Central memory CD8-positive, alpha-beta T cell (primary cell): Measurements from ENCODE around the gene DNAJC5G.
"Not testable (repeated sequence)": the region's sequence is repeated elsewhere in the genome, so short reads cannot be mapped to it uniquely, and the experiment has no call there.

Experiments
- ATAC-seq: fragments of 150-1000 bp; cut with Tn5 transposase; replicated peaks from 2 replicates; pipeline ENCODE4 v1.10.0; 2022; ENCODE audit warnings: mild to moderate bottlenecking, moderate FRiP score, moderate number of reproducible peaks; ENCODE audit not compliant: poor library complexity, severe bottlenecking; ENCODE audit errors: extremely low read depth
- DNase-seq, 2 donors: peaks; one replicate each; pipeline ENCODE4 v3.0.0; 2021; ENCODE audit warnings: low spot score in 2 of 2
- H3K27ac Mint-ChIP-seq: one replicate; pipeline ENCODE4 v1.8.0; 2022; ENCODE audit warnings: low read depth, mild to moderate bottlenecking, moderate library complexity, mixed read lengths
- H3K27me3 Mint-ChIP-seq: one replicate; pipeline ENCODE4 v1.8.0; 2022; ENCODE audit warnings: mixed read lengths
- H3K36me3 Mint-ChIP-seq: one replicate; pipeline ENCODE4 v1.8.0; 2022; ENCODE audit warnings: mild to moderate bottlenecking, moderate library complexity, mixed read lengths; ENCODE audit not compliant: insufficient read depth
- H3K4me1 Mint-ChIP-seq: one replicate; pipeline ENCODE4 v1.8.0; 2022; ENCODE audit warnings: mixed read lengths
- H3K4me3 Mint-ChIP-seq: one replicate; pipeline ENCODE4 v1.8.0; 2022; ENCODE audit warnings: mild to moderate bottlenecking, moderate library complexity, mixed read lengths
- H3K9me3 Mint-ChIP-seq: one replicate; pipeline ENCODE4 v1.8.0; 2022; ENCODE audit warnings: mixed read lengths

Gene DNAJC5G

GRCh38 chr2:27261241-27261925, 13.8 kb upstream of the DNAJC5G start:
- Mint-ChIP-seq H3K36me3 (no peaks in the 10 kb centered on the region), H3K27me3 (peaks cover 76% of the 10 kb centered on the region), H3K4me3 (peak overlapping the region; percentile 50), H3K27ac (no peak overlapping the region), H3K4me1 (peaks cover 26% of the 10 kb centered on the region), H3K9me3 (no peaks in the 10 kb centered on the region)
- no peak for DNase-seq
- no peak for ATAC-seq

- Mint-ChIP-seq H3K27me3 (peaks cover 71% of the 10 kb centered on the region), H3K4me3 (peak overlapping the region; percentile 50), H3K4me1 (peaks cover 26% of the 10 kb centered on the region), H3K36me3 (no peaks in the 10 kb centered on the region), H3K9me3 (no peaks in the 10 kb centered on the region), H3K27ac (no peak overlapping the region)
- ATAC-seq (no peak), DNase-seq (no peak)
These were observed 13.3 kb upstream of the DNAJC5G start for GRCh38 chr2:27261926-27262298.

- no peak for ATAC-seq
- H3K27ac Mint-ChIP-seq: peak within 1 kb of the TSS; percentile 16
- peaks cover 26% of the 10 kb centered on the region for H3K4me1 Mint-ChIP-seq
- DNase-seq: no peak
- peak within 1 kb of the TSS; percentile 85 for H3K4me3 Mint-ChIP-seq
- H3K9me3 Mint-ChIP-seq: no peaks in the 10 kb centered on the region
- no peaks in the 10 kb centered on the region for H3K36me3 Mint-ChIP-seq
- H3K27me3 Mint-ChIP-seq: peaks cover 64% of the 10 kb centered on the region
These were observed 12.6 kb upstream of the DNAJC5G start, which contains the start of gene SLC30A3 for GRCh38 chr2:27262379-27263286. SLC30A3 (minus strand) TSS chr2:27263047; CDS start chr2:27262906, 141 bp downstream.

- Mint-ChIP-seq H3K27ac (peak overlapping the region; percentile 16), H3K4me1 (peaks cover 26% of the 10 kb centered on the region), H3K4me3 (peak overlapping the region; percentile 85), H3K9me3 (no peaks in the 10 kb centered on the region), H3K36me3 (no peaks in the 10 kb centered on the region), H3K27me3 (peaks cover 54% of the 10 kb centered on the region)
- DNase-seq (no peak), ATAC-seq (no peak)
These were observed 11.7 kb upstream of the DNAJC5G start for GRCh38 chr2:27263287-27264252.

GRCh38 chr2:27264253-27264752, 10.9 kb upstream of the DNAJC5G start:
- DNase-seq (no peak), ATAC-seq (peak; percentile 39)
- Mint-ChIP-seq H3K9me3 (no peaks in the 10 kb centered on the region), H3K4me3 (peak overlapping the region; percentile 85), H3K36me3 (no peaks in the 10 kb centered on the region), H3K4me1 (peaks cover 26% of the 10 kb centered on the region), H3K27me3 (peaks cover 47% of the 10 kb centered on the region), H3K27ac (no peak overlapping the region)

GRCh38 chr2:27264753-27265535, 10.3 kb upstream of the DNAJC5G start:
- DNase-seq (peak; percentile 33 to 41), ATAC-seq (peak; percentile 72)
- Mint-ChIP-seq H3K4me3 (peak overlapping the region; percentile 85), H3K27me3 (peaks cover 41% of the 10 kb centered on the region), H3K4me1 (peaks cover 26% of the 10 kb centered on the region), H3K9me3 (no peaks in the 10 kb centered on the region), H3K36me3 (no peaks in the 10 kb centered on the region), H3K27ac (no peak overlapping the region)

GRCh38 chr2:27265536-27265870, 9.7 kb upstream of the DNAJC5G start:
- no peak for DNase-seq
- Mint-ChIP-seq H3K27ac (no peak overlapping the region), H3K9me3 (no peaks in the 10 kb centered on the region), H3K36me3 (no peaks in the 10 kb centered on the region), H3K4me3 (peak overlapping the region; percentile 10), H3K27me3 (peaks cover 35% of the 10 kb centered on the region), H3K4me1 (peaks cover 26% of the 10 kb centered on the region)
- ATAC-seq: no peak

- not testable (repeated sequence) for H3K36me3 Mint-ChIP-seq, H3K27ac Mint-ChIP-seq, ATAC-seq, H3K4me3 Mint-ChIP-seq, H3K9me3 Mint-ChIP-seq, DNase-seq
- peaks cover 11% of the 10 kb centered on the region for H3K4me1 Mint-ChIP-seq
- H3K27me3 Mint-ChIP-seq: peaks cover 21% of the 10 kb centered on the region
These were observed 6.9 kb upstream of the DNAJC5G start for GRCh38 chr2:27268296-27268695.

GRCh38 chr2:27270131-27270530, 5.1 kb upstream of the DNAJC5G start:
- H3K27me3 Mint-ChIP-seq: peaks cover 25% of the 10 kb centered on the region
- DNase-seq (no peak), ATAC-seq (no peak)
- H3K36me3 Mint-ChIP-seq: no peaks in the 10 kb centered on the region
- H3K27ac Mint-ChIP-seq: no peak overlapping the region
- no peaks in the 10 kb centered on the region for H3K4me1 Mint-ChIP-seq
- no peaks in the 10 kb centered on the region for H3K9me3 Mint-ChIP-seq
- no peak overlapping the region for H3K4me3 Mint-ChIP-seq

GRCh38 chr2:27270670-27271069, 4.6 kb upstream of the DNAJC5G start:
- Mint-ChIP-seq H3K27ac (no peak overlapping the region), H3K36me3 (no peaks in the 10 kb centered on the region), H3K9me3 (no peaks in the 10 kb centered on the region), H3K4me1 (no peaks in the 10 kb centered on the region), H3K27me3 (peaks cover 27% of the 10 kb centered on the region), H3K4me3 (no peak overlapping the region)
- ATAC-seq (no peak), DNase-seq (no peak)

- Mint-ChIP-seq H3K27ac (no peak overlapping the region), H3K9me3 (no peaks in the 10 kb centered on the region), H3K27me3 (peaks cover 34% of the 10 kb centered on the region), H3K36me3 (no peaks in the 10 kb centered on the region), H3K4me3 (no peak overlapping the region), H3K4me1 (no peaks in the 10 kb centered on the region)
- no peak for ATAC-seq
- DNase-seq: no peak
These were observed 3.4 kb upstream of the DNAJC5G start for GRCh38 chr2:27271631-27272340.
